Forelimb muscle (tissue), 1 donor: ENCODE results near the gene LSAMP. TPM values are rescaled to one million over a fixed set of nuclear protein-coding genes. Genes with fewer than 3 reads are reported as not detected.
"Not testable (repeated sequence)": the region's sequence is repeated elsewhere in the genome, so short reads cannot be mapped to it uniquely, and the experiment has no call there.

Source experiments
- DNase-seq: peaks from one replicate; pipeline ENCODE4 v3.0.0-alpha.2; 2013; ENCODE audit warnings: low read depth
- polyA plus RNA-seq: library from polyadenylated mRNA; unstranded; fragments of 120-200 nt; gene quantifications from one replicate; pipeline ENCODE4 v1.2.1, GENCODE V29; 2013; ENCODE audit not compliant: insufficient read length

The LSAMP gene
- polyA plus RNA-seq, 1 donor = 4.5 TPM

DNA sequence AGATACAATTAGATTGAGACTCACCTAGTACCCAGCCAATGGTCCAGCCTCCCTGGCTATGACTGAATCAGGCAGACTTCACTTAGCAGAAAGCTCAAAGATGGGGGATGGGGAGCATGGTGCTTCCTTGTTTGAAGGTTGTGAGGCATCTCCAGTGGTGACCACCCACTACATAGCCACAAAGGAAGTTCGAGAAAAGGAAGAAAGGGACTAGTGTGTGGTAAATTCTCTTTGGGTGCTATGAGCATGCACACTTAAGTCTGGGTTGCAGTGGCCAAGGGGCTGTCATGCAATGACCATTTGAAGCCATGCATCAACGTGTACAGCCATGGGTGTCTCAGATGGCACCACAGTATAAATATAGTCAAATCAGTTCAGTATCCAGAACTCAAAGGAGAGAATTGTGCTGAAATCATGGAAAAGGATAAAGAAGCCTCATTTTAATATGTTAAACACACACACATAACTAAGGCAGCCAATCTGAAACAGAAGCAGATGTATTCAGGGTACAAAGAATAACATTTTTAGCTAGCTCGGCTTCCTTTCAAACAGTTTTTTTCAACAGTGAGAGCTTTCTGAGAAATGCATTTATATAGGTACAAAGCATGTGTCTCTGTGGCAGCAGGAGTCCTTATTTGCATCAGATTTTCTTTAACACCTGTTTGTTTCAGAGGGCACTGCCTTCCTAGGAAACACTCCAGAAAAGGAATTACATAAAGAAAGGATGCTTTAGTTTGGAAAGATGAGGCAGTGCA is 546.5 kb downstream of the LSAMP start:
- no peak for DNase-seq

DNA sequence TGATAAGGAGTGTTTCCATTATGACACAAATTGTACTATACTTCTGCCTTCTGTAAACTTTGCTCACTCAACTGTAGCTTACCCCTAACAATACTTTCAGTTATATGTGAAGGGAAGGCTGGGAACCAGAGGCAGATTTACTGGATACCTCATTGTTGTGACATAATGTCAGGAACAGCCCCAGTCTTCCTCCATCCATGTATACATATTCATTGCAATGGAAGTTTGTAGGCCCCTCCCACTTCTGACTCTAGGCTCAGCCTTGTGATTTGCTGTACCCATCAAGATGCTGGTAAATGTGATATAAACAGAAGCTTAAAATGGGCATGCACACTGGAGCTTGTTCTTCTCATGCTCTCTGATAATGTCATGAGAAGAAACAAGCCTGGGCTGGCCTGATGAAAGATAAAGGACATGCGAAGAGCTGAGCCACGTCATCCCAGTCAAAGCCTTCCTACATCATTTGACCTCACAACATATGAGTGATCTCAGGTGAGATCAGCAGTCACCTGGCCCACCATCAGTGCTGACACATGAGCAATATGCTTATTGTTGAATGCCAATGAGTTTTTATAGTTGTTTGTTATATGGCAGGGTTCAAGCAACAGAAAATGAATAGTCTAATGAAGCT is 554.2 kb downstream of the LSAMP start:
- no peak for DNase-seq

DNA sequence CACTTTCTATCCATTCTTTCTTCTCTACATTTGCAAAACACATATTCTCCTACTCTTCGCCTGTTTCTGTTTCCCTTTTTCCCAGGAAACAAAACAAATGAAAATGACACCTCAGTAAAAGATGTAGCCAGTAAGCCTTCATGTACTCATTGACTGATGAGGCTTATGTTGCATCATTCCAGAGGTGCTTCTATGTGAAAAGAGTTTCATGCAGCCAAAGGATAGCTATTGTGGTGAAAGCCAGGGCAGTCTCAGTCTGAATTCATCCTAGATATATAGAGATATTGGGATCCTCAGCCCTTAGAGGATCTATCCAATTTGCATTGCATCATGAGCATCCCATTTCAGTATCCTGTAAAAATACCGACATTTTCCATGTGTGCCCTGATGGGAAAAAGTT is 554.7 kb downstream of the LSAMP start:
- no peak for DNase-seq

DNA sequence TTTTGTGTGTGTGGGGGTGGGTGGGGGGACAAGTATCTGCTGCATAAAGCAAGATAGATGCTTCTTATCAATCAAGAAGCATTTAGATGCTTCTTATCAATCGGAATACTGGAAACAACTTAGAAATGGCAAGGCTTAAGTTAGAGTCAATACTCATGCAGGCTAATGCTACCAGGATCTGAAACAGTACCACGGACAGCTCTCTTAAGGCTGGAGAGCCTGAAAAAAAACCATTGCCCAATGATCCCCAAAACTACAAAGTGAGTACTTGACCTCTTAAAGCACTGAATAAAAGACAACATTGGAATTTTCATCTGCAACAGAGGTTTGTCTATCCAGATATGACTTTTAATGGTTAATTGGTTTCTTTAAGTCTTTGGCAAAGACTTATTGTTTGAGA is 559.7 kb downstream of the LSAMP start:
- DNase-seq = no peak

DNA sequence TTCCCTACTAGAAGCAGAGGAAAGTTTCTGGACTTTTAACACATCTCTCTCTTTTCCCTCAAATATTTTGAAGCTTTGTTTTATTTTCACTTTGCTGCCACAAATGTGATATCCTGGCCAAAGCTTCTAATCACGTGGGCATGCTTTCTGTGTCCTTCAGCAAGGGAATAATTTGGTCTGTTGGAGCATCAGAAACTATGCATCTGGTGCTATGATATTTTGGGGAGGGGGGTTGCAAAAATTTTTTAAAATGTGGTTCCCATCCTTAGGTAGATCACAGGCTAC is 567.7 kb downstream of the LSAMP start:
- DNase-seq = no peak

DNA sequence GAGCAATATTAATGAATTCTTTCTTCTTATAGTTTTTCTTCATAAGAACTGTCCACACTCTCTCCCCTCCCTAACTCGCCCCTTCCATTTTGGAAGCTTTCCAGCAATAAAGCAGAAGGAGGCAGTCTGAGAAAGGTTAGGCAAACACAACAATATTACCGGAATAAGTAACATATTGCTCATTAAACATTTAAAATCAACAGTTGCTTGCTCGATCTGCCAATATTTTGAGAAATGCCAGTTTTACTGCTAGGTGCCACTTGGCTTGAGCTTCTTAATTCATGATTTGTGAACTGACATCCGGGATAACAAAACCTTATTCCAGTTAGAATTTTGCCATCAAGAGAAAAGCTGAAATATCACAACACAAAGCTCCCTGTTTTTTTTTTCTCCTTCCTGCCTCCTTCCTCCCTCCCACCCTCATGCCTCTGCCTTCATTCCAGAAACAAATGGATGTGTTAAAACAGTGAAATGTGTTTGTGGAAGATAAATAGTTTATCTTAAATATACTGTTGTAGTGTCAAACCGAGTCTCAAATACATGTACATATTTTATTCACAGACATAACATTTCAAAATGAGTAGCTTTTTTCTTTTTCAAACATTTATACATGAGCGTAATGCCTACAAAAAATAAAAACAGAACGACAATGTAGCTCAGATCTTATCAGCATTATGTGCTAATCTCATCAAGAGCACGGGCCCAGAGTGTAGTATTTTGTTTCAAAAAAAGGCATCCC is 568.2 kb downstream of the LSAMP start:
- DNase-seq = no peak

DNA sequence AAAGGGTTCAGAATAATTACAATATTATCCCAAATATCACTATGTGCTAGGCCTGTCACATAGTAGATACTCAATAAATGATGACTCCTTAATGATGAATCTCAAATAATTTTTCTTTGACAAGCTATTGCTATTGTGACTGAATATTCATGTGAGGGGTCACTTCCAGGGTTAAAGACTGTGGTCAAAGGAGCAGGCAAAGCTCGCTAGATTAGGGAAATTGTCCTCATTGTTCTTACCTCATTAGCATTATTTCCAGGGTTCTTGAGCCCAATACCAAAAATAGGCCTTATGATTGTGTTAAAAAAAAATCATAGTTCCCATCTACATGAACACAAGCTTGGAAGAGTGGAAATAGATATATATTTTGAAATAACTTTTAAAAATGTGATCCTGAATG is 569.8 kb downstream of the LSAMP start:
- DNase-seq = no peak

DNA sequence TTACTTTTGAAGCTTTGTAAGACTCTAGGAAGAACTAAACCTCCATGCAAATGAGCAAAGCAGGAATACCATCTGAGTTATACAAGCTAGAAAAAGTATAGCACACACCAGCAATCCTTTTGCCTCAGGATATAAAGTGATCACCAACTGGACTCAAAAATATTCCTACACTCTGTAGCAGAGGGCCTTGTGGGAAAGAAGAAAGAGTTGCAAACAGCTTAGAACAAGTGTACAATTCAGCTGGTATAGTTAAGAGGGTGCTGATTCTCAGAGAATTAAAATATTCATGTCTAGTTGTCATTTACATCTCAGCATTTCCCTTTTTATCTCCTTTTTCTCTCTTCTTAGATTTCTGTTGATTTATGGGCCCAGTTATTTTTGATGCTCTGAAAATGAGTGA is 573.6 kb downstream of the LSAMP start:
- DNase-seq = no peak

DNA sequence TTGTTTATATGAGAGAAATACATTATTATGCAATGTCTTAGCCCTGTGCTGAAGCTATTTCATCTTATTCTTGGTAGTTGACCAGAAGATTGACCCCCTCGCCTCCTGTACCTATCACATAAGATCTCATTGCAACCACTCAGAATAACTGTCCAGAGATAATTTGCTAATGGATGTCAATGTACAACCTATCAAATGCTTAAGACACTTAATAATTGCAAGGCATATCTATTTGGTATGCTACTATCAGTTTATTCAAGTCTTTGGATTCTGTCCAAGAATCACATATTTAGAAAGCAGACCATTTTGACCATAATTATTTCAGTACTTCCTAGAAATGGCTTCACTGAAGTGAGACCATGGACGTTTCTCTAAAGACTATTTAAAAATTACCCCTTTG is 580.4 kb downstream of the LSAMP start:
- DNase-seq = no peak

DNA sequence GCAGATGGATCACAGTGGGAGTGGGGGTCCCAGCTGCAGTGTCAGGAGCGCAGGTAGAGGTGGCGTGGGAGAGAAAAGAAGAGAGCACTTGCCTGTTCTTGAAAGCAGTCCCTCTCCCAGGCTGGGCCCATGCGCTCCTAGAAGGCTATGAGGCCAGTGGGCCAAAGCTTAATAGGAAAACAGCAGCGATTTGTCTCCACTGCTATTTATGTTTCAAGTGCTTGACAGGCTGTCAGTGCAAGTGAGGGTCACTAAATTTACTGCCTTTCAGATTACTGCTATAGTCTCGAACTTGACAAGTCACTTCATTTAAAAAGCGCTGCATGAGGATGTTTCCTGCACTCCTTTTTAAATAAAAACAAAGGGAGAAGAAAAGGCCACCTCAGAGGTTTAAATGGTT is 582.4 kb downstream of the LSAMP start:
- DNase-seq = no peak

DNA sequence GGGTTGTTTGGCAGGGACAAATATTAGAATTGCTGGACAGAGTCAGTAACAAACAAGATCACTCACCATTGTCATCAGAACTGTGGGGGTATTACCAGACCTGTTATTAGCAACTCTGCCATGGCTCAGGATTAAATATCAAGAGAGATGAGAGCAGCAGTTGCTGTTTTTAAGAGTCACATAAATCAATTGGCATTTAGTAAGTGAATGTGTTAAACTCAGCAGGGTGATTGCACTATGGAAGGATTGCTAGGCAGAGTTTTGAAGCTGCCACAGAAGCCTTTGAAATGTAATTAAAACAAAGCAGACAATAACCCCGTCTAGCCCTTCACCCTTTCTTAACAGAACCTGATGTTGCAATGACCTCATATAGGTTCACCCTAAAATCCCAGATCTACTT is 583.2 kb downstream of the LSAMP start:
- DNase-seq = no peak

DNA sequence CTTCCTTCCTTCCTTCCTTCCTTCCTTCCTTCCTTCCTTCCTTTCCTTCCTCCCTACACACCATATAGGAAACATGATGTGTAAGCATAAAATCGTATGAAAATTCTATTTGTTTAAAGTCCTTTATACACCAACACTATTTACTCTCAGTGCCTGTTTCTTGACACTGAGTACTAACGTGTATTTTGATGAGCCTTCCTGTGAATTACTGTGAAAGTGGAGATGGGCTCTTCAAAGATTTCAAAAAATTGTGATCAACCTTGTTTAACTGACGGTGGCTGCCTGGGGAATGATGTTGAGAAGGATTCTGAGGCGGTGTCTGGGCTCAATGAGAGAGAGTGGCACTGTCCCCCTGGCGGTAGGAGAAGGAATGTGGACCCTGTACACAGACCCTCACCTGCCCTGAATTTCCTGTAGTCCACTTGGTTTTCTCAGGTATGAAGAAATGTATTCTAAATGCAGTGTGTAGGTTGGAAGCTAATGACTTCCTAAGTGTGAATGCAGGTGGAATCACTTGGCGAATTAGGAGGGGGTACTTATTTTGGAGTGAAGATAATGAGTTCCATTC is 584.0 kb downstream of the LSAMP start:
- no peak for DNase-seq

DNA sequence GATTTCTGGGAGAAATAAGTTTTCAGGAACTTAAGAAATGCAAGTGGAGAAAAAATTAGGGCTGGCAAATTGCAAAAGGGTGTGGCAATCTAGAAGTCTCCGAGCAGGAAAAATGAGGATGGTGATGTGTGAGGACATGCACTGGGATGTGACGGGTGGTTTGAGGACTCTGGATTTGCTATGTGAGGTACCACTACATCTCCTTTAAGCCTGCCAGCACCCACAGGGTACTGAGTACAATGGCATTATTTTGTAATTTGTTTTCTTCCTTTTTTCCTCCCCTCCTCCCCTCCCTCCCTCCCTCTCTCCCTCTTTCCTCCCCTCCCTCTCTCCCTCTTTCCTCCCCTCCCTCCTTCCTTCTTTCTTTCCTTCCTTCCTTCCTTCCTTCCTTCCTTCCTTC is 584.5 kb downstream of the LSAMP start:
- DNase-seq = no peak

DNA sequence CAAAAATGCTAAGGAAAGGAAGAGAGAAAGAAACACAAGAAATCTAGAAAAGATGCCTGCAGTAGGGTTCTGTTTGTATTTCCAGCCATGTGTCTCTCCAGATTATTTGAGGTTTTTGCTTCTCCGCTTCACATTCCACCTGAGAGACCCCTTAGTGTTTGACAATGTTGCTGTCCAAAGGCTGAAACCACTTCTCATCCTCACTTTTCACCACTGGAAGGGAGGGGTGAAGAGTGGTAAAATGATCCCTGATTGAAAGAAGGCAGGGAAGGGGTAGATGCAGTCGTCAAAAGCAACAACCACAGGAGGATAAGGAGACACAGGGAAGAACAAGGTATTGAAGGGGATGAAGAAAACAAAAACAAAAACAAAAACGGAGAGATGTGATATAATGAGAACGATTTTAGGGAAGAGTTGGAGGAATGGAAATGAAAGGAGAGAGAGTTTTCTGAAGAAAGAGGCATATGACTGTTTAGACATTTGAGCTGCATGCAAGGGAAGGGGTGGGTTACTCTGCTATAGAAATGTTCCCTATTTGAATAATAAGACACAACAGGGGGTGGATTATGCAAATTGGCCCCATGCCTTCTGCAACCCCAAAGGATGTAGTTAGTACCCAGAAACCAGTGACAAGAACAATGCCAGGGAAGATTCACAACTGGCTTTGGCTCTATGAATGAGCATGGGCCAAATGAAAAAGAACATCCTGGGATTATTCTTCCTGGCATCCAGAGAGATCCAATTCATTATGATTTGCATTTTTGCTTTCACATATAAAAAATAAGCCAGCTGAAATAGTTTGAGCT is 586.1 kb downstream of the LSAMP start:
- no peak for DNase-seq

DNA sequence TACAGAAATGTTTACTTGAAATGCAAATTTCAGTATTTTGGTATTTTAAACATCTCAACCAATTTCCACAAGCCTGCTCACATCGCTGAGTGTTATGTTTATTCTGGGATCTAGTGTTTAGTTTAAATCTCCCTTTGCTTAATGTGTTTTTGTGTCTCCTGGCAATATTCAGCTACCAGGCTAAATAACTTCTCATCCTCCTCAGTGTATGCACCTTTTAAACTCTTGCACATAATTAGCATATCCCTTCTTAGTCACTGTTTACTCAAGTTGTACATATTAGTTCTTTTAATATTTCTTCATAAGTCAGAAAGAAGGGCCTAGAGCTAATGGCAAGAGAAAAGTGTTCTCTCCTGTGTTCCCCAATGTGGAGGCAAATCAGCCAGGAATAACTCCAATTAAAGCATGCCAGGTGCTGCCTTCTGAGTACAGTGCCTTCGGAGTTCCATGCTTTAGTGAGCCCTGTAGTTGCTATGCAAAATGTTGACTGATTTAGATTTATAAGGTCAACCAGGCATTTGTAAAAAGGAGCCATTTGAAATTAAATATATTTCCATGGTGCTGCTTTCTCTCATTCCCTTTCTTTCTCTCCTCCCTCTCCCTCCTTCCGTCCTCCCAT is 587.7 kb downstream of the LSAMP start:
- no peak for DNase-seq

DNA sequence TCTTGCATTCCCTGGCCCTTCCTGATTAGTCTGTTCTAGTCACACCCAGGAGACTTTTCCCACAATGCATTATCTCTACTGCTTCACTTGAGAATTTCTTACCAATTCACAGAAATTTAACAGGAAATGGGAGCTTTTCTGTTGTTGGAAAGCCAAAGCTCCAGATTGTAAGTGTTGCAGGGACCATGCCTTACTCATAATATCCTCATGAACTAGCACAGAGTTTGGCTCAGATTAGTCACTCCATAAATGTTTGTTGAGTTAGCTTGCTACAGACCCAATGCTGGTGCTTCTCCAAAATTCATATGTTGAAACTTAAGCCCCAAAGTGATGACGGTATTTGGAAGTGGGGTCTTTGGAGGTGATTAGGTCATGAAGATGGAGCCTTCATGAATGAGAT is 589.4 kb downstream of the LSAMP start:
- DNase-seq = no peak

DNA sequence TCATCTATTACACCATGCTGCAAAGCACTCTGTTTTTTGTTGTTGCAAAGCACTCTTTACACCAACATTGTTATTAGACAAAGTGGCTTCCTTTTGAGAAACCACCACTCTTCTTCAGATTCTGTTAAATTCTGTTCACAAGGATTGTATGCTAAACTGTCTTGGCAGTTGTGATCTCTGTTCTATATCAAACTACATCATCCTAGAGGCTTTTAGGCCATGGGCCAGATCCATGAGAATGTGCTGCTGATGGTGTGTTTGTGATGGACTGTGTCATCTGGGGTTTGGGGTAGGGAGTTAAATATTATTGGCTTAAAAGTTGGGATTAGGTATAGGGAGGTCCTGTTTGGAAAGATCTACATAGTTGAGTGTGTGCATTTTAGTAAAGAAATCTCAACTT is 592.2 kb downstream of the LSAMP start:
- no peak for DNase-seq

DNA sequence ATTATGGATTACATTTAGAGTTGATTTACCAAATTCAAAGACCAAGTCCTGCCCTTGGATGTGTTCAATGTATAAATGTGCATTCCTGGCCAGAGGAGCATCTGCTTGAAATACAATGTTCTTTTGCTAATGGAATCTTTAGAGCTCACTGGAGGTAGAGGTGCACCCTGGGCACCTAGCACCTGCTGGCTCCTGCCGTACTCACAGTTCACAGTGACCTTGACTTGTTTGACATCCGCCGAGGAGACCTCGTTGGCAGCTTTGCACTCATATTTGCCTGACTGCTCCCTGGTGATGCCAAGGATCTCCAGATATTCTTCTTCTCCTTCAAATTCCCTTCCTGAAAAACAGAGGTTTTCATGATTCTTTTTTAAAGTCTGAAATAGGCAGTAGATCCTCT is 593.0 kb downstream of the LSAMP start:
- no peak for DNase-seq

DNA sequence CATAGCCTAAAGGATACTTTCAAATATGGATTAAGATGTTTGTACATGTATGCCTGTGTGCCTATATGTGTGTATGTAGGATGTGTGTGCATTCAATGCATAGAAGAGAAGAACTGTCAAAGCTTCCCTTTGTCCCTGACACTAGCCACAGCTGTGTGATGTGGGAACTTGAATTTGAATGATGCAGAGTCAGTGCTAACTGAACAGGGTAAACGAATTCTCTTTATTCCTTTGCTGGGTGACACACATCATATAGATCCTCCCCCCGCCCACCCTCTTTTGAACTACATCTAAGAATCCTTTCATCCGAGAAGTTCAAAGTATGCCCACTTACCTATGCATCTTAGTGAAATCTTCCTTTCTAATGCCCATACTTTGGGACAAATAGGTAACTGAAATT is 593.7 kb downstream of the LSAMP start:
- no peak for DNase-seq

DNA sequence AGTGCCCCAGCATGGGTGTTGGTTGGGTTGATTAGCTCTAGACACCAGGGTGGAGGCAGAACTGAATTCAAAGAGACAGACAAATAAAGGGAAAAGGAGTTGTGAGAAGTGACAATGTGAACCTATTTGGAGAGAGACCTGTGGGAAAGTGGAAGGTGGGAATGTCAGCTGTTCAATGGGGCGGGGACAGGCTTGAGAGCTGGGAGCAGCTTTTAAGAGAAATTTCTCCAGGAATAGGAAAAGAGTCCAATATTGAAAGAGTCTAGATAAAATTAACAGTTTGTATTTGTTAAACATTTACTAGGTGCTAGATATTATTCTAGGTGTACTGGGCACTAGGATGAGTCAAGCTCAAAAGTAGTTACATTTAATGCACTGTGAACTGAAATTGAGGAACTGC is 596.6 kb downstream of the LSAMP start:
- DNase-seq = no peak

DNA sequence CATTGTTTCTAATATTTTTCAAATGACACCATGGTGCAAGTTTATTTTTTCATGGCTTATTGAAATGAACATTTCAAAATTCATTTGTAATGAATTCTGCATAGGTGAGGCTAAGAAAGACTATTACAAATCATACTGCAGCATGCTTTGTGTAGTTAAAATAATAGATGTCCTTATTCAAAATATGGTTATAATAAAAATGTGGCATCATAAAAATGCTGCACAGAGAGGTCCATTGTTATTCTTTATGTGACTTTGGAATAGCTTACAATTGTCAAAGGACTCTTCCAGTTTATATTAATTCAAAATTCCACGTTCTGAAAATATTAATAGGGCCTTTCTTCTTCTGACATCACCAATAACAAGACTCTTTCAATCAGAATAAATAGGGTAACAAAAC is 599.3 kb downstream of the LSAMP start:
- no peak for DNase-seq

DNA sequence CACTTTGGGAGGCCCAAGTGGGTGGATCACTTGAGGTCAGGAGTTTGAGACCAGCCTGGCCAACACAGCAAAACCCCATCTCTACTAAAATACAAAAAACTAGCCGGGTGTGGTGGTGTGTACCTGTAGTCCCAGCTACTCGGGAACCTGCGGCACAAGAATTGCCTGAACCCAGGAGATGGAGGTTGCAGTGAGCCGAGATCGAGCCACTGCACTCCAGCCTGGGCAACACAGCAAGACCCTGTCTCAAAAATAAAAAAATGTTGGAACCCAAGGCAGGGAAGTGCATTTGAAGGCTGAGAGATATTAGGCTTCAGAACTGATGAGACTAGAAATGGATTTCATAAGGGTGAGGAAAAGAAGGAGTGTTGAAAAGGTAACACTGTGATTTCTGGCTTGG is 600.6 kb downstream of the LSAMP start:
- DNase-seq = not testable (repeated sequence)
